ENCODE data around the gene UGGT2.

The UGGT2 gene

GRCh38 chr13:96029002-96029401 lies 24.2 kb downstream of the UGGT2 start:
- no peak for TF ChIP-seq CTCF (IDR thresholded peaks at IDR 0.05; ENCODE audit: low read depth, low read length, missing control alignments)
- no peak overlapping the region for H3K4me3 ChIP-seq (replicated peaks; ENCODE audit: low read depth, low read length)
- no peak for DNase-seq (ENCODE audit: extremely low read depth, low read depth)

GRCh38 chr13:96027496-96027895 lies 25.7 kb downstream of the UGGT2 start:
- DNase-seq (ENCODE audit: extremely low read depth, low read depth) = no peak
- no peak for TF ChIP-seq CTCF (IDR thresholded peaks at IDR 0.05; ENCODE audit: low read depth, low read length, missing control alignments)
- no peak overlapping the region for H3K4me3 ChIP-seq (replicated peaks; ENCODE audit: low read depth, low read length)

GRCh38 chr13:96025283-96025682 lies 27.9 kb downstream of the UGGT2 start:
- no peak for DNase-seq (ENCODE audit: extremely low read depth, low read depth)
- no peak overlapping the region for H3K4me3 ChIP-seq (replicated peaks; ENCODE audit: low read depth, low read length)
- TF ChIP-seq CTCF (IDR thresholded peaks at IDR 0.05; ENCODE audit: low read depth, low read length, missing control alignments) = no peak

- DNase-seq (ENCODE audit: extremely low read depth, low read depth) = no peak
- no peak for TF ChIP-seq CTCF (IDR thresholded peaks at IDR 0.05; ENCODE audit: low read depth, low read length, missing control alignments)
- no peak overlapping the region for H3K4me3 ChIP-seq (replicated peaks; ENCODE audit: low read depth, low read length)
Observed at GRCh38 chr13:96020931-96021330, 32.3 kb downstream of the UGGT2 start.

GRCh38 chr13:96020155-96020575 lies 33.0 kb downstream of the UGGT2 start:
- peak; percentile 36 for DNase-seq (ENCODE audit: extremely low read depth, low read depth)
- TF ChIP-seq CTCF (IDR thresholded peaks at IDR 0.05; ENCODE audit: low read depth, low read length, missing control alignments) = peak; percentile 57
- H3K4me3 ChIP-seq (replicated peaks; ENCODE audit: low read depth, low read length) = no peak overlapping the region

- no peak for DNase-seq (ENCODE audit: extremely low read depth, low read depth)
- H3K4me3 ChIP-seq (replicated peaks; ENCODE audit: low read depth, low read length) = no peak overlapping the region
- no peak for TF ChIP-seq CTCF (IDR thresholded peaks at IDR 0.05; ENCODE audit: low read depth, low read length, missing control alignments)
Observed at GRCh38 chr13:96018135-96018534, 35.1 kb downstream of the UGGT2 start.

- no peak for TF ChIP-seq CTCF (IDR thresholded peaks at IDR 0.05; ENCODE audit: low read depth, low read length, missing control alignments)
- peak; percentile 21 for DNase-seq (ENCODE audit: extremely low read depth, low read depth)
- no peak overlapping the region for H3K4me3 ChIP-seq (replicated peaks; ENCODE audit: low read depth, low read length)
Observed at GRCh38 chr13:96011291-96011872, 41.8 kb downstream of the UGGT2 start.

Measured in HFF-Myc (cell line).